Activated CD4-positive, alpha-beta T cell treated with anti-CD3 and anti-CD28 coated beads for 24 hours (primary cell): ENCODE measurements around the gene COMT.

Experiments
- DNase-seq, 2 donors: peaks; one replicate each; pipeline ENCODE4 v3.0.0-alpha.2; 2020; ENCODE audit warnings: low read depth in 2 of 2

COMT gene

GRCh38 chr22:19969141-19969928 is 27.8 kb downstream of the COMT start:
- no peak for DNase-seq

- no peak for DNase-seq
Measured at GRCh38 chr22:19970031-19970478, 28.5 kb downstream of the COMT start.

- peak; percentile 72 to 75 for DNase-seq
Measured at GRCh38 chr22:19970479-19971275, 29.1 kb downstream of the COMT start.

GRCh38 chr22:19971276-19972124 is 29.9 kb downstream of the COMT start:
- no peak for DNase-seq

GRCh38 chr22:19972251-19972650 is 30.7 kb downstream of the COMT start:
- DNase-seq: no peak

GRCh38 chr22:19972652-19973550 is 31.3 kb downstream of the COMT start:
- DNase-seq: no peak

- no peak for DNase-seq
Measured at GRCh38 chr22:19973551-19974267, 32.1 kb downstream of the COMT start.

- no peak for DNase-seq
Measured at GRCh38 chr22:19974268-19974861, 32.8 kb downstream of the COMT start.

GRCh38 chr22:19974935-19975706 is 33.5 kb downstream of the COMT start:
- no peak for DNase-seq

GRCh38 chr22:19975707-19976035 is 34.1 kb downstream of the COMT start:
- DNase-seq: no peak

- no peak for DNase-seq
Measured at GRCh38 chr22:19976671-19977070, 35.1 kb downstream of the COMT start.

- no peak for DNase-seq
Measured at GRCh38 chr22:19977296-19978243, 36.0 kb downstream of the COMT start.

GRCh38 chr22:19978748-19979147 is 37.2 kb downstream of the COMT start:
- no peak for DNase-seq

- no peak for DNase-seq
Measured at GRCh38 chr22:19979712-19980493, 38.3 kb downstream of the COMT start.

- DNase-seq: no peak
Measured at GRCh38 chr22:19980766-19981165, 39.2 kb downstream of the COMT start.

GRCh38 chr22:19981171-19981960 is 39.8 kb downstream of the COMT start:
- no peak for DNase-seq
